ENCODE results near the gene ADGRG3. TPM values are rescaled to one million over a fixed set of nuclear protein-coding genes. Genes with fewer than 3 reads are reported as not detected.

ADGRG3 gene
- total and polyA plus RNA-seq, 2 of the 13 experiments (the other 11 are each of a cell fraction or from before 2014, with no cell fraction given), result 2.7 to 11.8 TPM

- H3K9ac ChIP-seq (ENCODE audit: insufficient read depth, low read depth, low read length), result no peak overlapping the region
- ATAC-seq, result no peak
- no peak overlapping the region for H3K4me3 ChIP-seq (replicated peaks in 1 of 3; ENCODE audit: insufficient read depth in 1 of 3, low read depth in 2 of 3, low read length in 3 of 3)
- H3K79me2 ChIP-seq (ENCODE audit: insufficient read depth, low read length), result no peaks in the 10 kb centered on the region
- no peak for FAIRE-seq
- peaks cover 80% of the 10 kb centered on the region for H3K4me1 ChIP-seq (ENCODE audit: insufficient read depth, low read length)
- H3K36me3 ChIP-seq (replicated peaks in 1 of 2; ENCODE audit: control insufficient read depth in 1 of 2, insufficient read depth in 2 of 2, low read length in 2 of 2), result no peaks in the 10 kb centered on the region
- no peak overlapping the region for H3K4me2 ChIP-seq (ENCODE audit: low read depth, low read length)
- no peaks in the 10 kb centered on the region for H4K20me1 ChIP-seq (ENCODE audit: insufficient read depth, low read length)
- no peak overlapping the region for H3K27ac ChIP-seq (ENCODE audit: extremely low read length, insufficient read depth, low read length)
- no peaks in the 10 kb centered on the region for H3K27me3 ChIP-seq (ENCODE audit: control insufficient read depth in 1 of 2, insufficient read depth in 2 of 2, low read length in 2 of 2)
- ChIA-PET CTCF (ENCODE audit: low intra/inter-chr PET ratio, low total read pairs) (no interaction called here), POLR2A (interaction anchor here (1.0 to 6.9 kb wide), 4 partner anchors 17 to 37 kb away, joined by 3 to 127 read pairs (median 7); no protein-coding TSS in a partner anchor)
- no peak overlapping the region for H2AFZ ChIP-seq (ENCODE audit: low read length)
- 96% methylated on average over 2 of the region's 2 CpGs for WGBS (ENCODE audit: low lambda C conversion rate)
- DNase-seq (ENCODE audit: low spot score), result no peak
- in situ Hi-C loops (cut with HindIII; ENCODE audit: extremely low pct_ligation_motif_present, low pct_unique_long_range_greater_than_20kb) (no loop called here), intact Hi-C loops (cut with micrococcal nuclease; ENCODE audit: unreplicated experiment) (no loop called here)
- no peaks in the 10 kb centered on the region for H3K9me3 ChIP-seq (ENCODE audit: low read length)
- no peak for TF ChIP-seq SNAPC2 (CRISPR knock-in tag; IDR thresholded peaks at IDR 0.05)
- no TSS peak for BruUV-seq (replicated peaks)
These were observed 29.7 kb upstream of the ADGRG3 start for GRCh38 chr16:57638381-57638780.

- no peak overlapping the region for H3K4me3 ChIP-seq (replicated peaks in 1 of 3; ENCODE audit: insufficient read depth in 1 of 3, low read depth in 2 of 3, low read length in 3 of 3)
- TF ChIP-seq ZNF75D (CRISPR knock-in tag; IDR thresholded peaks at IDR 0.05; ENCODE audit: borderline replicate concordance), result no peak
- TF ChIP-seq NFYB (CRISPR knock-in tag; IDR thresholded peaks at IDR 0.05), result no peak
- TF ChIP-seq NFIB (CRISPR knock-in tag; IDR thresholded peaks at IDR 0.05; ENCODE audit: borderline replicate concordance), result no peak
- TF ChIP-seq ZBTB38 (CRISPR knock-in tag; IDR thresholded peaks at IDR 0.05), result no peak
- peak; percentile 76 for TF ChIP-seq ZBTB33 (CRISPR knock-in tag; IDR thresholded peaks at IDR 0.05)
- TF ChIP-seq NONO (IDR thresholded peaks at IDR 0.05), result no peak
- TF ChIP-seq NONO (CRISPR knock-in tag; conservative IDR thresholded peaks at IDR 0.05), result no peak
- no peak for TF ChIP-seq MEF2D (CRISPR knock-in tag; IDR thresholded peaks at IDR 0.05)
- TF ChIP-seq PCBP2 (optimal IDR thresholded peaks at IDR 0.05; ENCODE audit: low read depth, low read length, poor library complexity, severe bottlenecking), result peak; percentile 36
- no peak for TF ChIP-seq HDAC6 (IDR thresholded peaks at IDR 0.05; ENCODE audit: low read depth, low read length)
- TF ChIP-seq NCOA1 (CRISPR knock-in tag; IDR thresholded peaks at IDR 0.05), result no peak
These were observed 28.8 kb upstream of the ADGRG3 start for GRCh38 chr16:57639172-57639887.

More at GRCh38 chr16:57639172-57639887, 28.8 kb upstream of the ADGRG3 start:
- H3K27ac ChIP-seq (ENCODE audit: extremely low read length, insufficient read depth, low read length), result no peak overlapping the region
- no peaks in the 10 kb centered on the region for H3K9me3 ChIP-seq (ENCODE audit: low read length)
- H3K36me3 ChIP-seq (replicated peaks in 1 of 2; ENCODE audit: control insufficient read depth in 1 of 2, insufficient read depth in 2 of 2, low read length in 2 of 2), result no peaks in the 10 kb centered on the region
- ChIA-PET POLR2A (interaction anchor here (1.1 to 1.2 kb wide), 2 partner anchors 16 to 38 kb away, joined by 3 to 4 read pairs; no protein-coding TSS in a partner anchor), CTCF (ENCODE audit: low intra/inter-chr PET ratio, low total read pairs) (interaction anchor here (2.2 kb wide), 1 partner anchor 10 kb away, joined by 5 read pairs; no protein-coding TSS in a partner anchor)
- no peak for ATAC-seq
- H3K27me3 ChIP-seq (ENCODE audit: control insufficient read depth in 1 of 2, insufficient read depth in 2 of 2, low read length in 2 of 2), result no peaks in the 10 kb centered on the region
- H3K79me2 ChIP-seq (ENCODE audit: insufficient read depth, low read length), result no peaks in the 10 kb centered on the region
- no peak overlapping the region for H2AFZ ChIP-seq (ENCODE audit: low read length)
- peaks cover 79% of the 10 kb centered on the region for H3K4me1 ChIP-seq (ENCODE audit: insufficient read depth, low read length)
- no peaks in the 10 kb centered on the region for H4K20me1 ChIP-seq (ENCODE audit: insufficient read depth, low read length)
- no peak for DNase-seq (ENCODE audit: low spot score)
- 85% methylated on average over 23 of the region's 23 CpGs for WGBS (ENCODE audit: low lambda C conversion rate)
- no peak overlapping the region for H3K4me2 ChIP-seq (ENCODE audit: low read depth, low read length)
- H3K9ac ChIP-seq (ENCODE audit: insufficient read depth, low read depth, low read length), result no peak overlapping the region
- intact Hi-C loops (cut with micrococcal nuclease; ENCODE audit: unreplicated experiment) (no loop called here), in situ Hi-C loops (cut with HindIII; ENCODE audit: extremely low pct_ligation_motif_present, low pct_unique_long_range_greater_than_20kb) (no loop called here)
- no TSS peak for BruUV-seq (replicated peaks)
- FAIRE-seq, result no peak

Measured in HepG2 (cell line).